ENCODE data around the gene GRK2. TPM values are rescaled to one million over a fixed set of nuclear protein-coding genes. Genes with fewer than 3 reads are reported as not detected.

GRK2 gene
- total and polyA plus RNA-seq, 9 of the 15 experiments (the other 6 are each of a cell fraction or from before 2014, with no cell fraction given) = 0.24 to 95.8 (median 56.5) TPM

GRCh38 chr11:67262731-67263675, 3.3 kb upstream of the GRK2 start (continued):
- no peak for TF ChIP-seq NFXL1 (CRISPR knock-in tag; IDR thresholded peaks at IDR 0.05)
- no peak for TF ChIP-seq FIP1L1 (IDR thresholded peaks at IDR 0.05; ENCODE audit: low read depth, low read length, poor library complexity, severe bottlenecking)
- no peak for TF ChIP-seq ZNF274 (IDR thresholded peaks at IDR 0.05; ENCODE audit: borderline replicate concordance, low read depth, low read length)
- no peak for TF ChIP-seq ILK (tag; IDR thresholded peaks at IDR 0.05; ENCODE audit: borderline replicate concordance, low read depth)
- no peak for TF ChIP-seq ZC3H11A (IDR thresholded peaks at IDR 0.05; ENCODE audit: low read depth, low read length)
- peak; percentile 15 to 84; a peak in 3 of 4 replicates for TF ChIP-seq ARNT (IDR thresholded peaks at IDR 0.05)
- TF ChIP-seq, protein P1, sequence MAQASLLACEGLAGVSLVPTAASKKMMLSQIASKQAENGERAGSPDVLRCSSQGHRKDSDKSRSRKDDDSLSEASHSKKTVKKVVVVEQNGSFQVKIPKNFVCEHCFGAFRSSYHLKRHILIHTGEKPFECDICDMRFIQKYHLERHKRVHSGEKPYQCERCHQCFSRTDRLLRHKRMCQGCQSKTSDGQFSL (CRISPR knock-in tag; IDR thresholded peaks at IDR 0.05) = 0 out of 2 replicates have a peak, but pooled peaks have one; percentile 43
- TF ChIP-seq, protein P1 (tag; IDR thresholded peaks at IDR 0.05) = 0 out of 4 replicates have a peak, but pooled peaks of 1 of the 2 experiments have one; percentile 39
- TF ChIP-seq GATAD2A (IDR thresholded peaks at IDR 0.05) = 0 out of 2 replicates have a peak, but pooled peaks have one; percentile 12
- TF ChIP-seq, protein P2, sequence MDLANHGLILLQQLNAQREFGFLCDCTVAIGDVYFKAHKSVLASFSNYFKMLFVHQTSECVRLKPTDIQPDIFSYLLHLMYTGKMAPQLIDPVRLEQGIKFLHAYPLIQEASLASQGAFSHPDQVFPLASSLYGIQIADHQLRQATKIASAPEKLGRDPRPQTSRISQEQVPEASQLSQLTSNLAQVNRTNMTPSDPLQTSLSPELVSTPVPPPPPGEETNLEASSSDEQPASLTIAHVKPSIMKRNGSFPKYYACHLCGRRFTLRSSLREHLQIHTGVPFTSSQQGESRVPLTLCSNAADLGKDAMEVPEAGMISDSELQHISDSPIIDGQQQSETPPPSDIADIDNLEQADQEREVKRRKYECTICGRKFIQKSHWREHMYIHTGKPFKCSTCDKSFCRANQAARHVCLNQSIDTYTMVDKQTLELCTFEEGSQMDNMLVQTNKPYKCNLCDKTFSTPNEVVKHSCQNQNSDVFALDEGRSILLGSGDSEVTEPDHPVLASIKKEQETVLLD (IDR thresholded peaks at IDR 0.05) = no peak
- TF ChIP-seq GTF2E2 (tag; IDR thresholded peaks at IDR 0.05) = no peak
- no peak for TF ChIP-seq FOXA1 (IDR thresholded peaks at IDR 0.05; ENCODE audit: borderline replicate concordance)
- TF ChIP-seq, protein P3, sequence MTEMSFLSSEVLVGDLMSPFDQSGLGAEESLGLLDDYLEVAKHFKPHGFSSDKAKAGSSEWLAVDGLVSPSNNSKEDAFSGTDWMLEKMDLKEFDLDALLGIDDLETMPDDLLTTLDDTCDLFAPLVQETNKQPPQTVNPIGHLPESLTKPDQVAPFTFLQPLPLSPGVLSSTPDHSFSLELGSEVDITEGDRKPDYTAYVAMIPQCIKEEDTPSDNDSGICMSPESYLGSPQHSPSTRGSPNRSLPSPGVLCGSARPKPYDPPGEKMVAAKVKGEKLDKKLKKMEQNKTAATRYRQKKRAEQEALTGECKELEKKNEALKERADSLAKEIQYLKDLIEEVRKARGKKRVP (CRISPR knock-in tag; IDR thresholded peaks at IDR 0.05) = no peak
- TF ChIP-seq KLF6 (CRISPR knock-in tag; IDR thresholded peaks at IDR 0.05; ENCODE audit: borderline replicate concordance) = peak; percentile 33; the same call in 1 of the 2 replicates
- TF ChIP-seq EP400 (IDR thresholded peaks at IDR 0.05) = peak; percentile 59; the same call in 1 of the 2 replicates
- no peak for TF ChIP-seq TBL1XR1 (IDR thresholded peaks at IDR 0.05; ENCODE audit: low read length in 2 of 2)
- no peak for TF ChIP-seq HNRNPUL1 (IDR thresholded peaks at IDR 0.05; ENCODE audit: low read length)
- TF ChIP-seq POLR2AphosphoS5 (IDR thresholded peaks at IDR 0.05; ENCODE audit: control insufficient read depth, insufficient read depth, low read depth, low read length) = no peak
- TF ChIP-seq, protein P4, sequence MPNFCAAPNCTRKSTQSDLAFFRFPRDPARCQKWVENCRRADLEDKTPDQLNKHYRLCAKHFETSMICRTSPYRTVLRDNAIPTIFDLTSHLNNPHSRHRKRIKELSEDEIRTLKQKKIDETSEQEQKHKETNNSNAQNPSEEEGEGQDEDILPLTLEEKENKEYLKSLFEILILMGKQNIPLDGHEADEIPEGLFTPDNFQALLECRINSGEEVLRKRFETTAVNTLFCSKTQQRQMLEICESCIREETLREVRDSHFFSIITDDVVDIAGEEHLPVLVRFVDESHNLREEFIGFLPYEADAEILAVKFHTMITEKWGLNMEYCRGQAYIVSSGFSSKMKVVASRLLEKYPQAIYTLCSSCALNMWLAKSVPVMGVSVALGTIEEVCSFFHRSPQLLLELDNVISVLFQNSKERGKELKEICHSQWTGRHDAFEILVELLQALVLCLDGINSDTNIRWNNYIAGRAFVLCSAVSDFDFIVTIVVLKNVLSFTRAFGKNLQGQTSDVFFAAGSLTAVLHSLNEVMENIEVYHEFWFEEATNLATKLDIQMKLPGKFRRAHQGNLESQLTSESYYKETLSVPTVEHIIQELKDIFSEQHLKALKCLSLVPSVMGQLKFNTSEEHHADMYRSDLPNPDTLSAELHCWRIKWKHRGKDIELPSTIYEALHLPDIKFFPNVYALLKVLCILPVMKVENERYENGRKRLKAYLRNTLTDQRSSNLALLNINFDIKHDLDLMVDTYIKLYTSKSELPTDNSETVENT (CRISPR knock-in tag; IDR thresholded peaks at IDR 0.05) = no peak

Data from K562 (cell line).